Measurements from ENCODE around the gene POLR2F.
"Not testable (repeated sequence)": the region's sequence is repeated elsewhere in the genome, so short reads cannot be mapped to it uniquely, and the experiment has no call there.

POLR2F gene

DNA sequence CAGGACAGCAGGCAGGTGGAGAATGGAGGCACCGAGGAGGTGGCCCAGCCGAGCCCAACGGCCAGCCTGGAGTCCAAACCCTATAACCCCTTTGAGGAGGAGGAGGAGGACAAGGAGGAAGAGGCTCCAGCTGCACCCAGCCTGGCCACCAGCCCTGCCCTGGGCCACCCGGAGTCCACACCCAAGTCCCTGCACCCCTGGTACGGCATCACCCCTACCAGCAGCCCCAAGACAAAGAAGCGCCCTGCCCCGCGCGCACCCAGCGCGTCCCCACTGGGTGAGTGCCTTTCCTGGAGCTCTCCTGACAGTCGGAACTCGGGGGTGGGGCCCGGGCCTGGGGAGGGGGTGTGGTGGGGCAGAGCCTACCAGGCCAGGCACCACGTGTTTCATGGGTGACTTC, 27.7 kb upstream of the POLR2F start:
- no peak for DNase-seq

GRCh38 chr22:37926358-37926757, 27.1 kb upstream of the POLR2F start:
- no peak for DNase-seq

DNA sequence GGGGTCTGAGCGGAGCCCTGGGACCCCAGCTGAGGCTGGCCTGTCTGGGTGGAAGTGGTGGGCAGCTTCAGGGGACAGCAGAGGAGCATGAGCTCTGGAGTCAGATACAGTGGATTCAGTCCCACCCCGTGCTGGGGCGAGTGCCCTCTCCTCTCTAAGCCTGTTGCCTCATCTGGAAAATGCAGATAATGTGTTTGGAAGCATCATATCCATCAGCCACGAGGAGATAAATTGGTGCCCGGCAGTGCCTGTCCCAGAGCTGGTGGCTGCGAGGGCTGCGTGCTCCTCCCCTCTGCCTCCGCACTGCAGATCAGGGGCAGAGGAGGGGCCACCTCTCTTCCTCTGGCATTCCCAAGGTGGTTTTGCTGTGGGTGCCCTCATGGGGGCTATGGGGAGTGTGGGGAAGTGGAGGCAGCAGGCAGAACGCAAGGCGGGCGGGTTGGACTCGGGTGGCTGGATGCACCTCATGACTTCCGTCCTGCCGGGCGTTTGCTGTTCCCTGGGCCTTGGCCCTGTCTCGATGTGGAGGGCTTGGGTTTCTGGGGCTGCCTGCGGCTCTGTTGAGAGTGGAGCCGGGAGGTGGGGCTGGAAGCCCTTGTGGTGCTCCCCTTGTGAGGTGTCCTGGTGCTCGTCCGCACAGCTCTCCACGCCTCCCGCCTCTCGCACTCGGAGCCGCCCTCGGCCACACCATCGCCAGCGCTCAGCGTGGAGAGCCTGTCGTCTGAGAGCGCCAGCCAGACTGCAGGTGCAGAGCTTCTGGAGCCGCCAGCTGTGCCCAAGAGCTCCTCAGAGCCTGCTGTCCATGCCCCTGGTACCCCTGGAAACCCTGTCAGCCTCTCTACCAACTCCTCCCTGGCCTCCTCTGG, 26.5 kb upstream of the POLR2F start:
- DNase-seq: peak; percentile 90

GRCh38 chr22:37927637-37927936, 25.9 kb upstream of the POLR2F start:
- DNase-seq: no peak

DNA sequence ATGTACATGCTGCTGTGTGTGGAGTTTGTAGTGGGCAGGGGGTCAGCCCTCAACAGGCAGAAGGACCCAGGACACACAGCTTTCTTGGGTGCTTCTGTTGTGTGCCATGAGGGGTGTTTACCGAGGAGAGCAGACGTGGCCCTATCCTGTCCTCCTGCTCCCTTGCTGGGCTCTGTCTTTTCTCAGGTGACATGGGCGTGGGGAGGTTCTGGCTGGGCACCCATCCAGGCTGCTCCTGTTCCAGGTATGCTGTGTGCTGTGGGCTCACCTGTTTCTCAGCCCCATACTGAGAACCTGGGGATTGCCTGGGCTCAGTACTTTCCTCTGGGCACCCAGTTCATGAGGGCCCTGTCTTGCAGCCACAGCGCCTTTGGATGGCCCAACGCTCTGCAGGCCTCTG, 24.1 kb upstream of the POLR2F start:
- no peak for DNase-seq

DNA sequence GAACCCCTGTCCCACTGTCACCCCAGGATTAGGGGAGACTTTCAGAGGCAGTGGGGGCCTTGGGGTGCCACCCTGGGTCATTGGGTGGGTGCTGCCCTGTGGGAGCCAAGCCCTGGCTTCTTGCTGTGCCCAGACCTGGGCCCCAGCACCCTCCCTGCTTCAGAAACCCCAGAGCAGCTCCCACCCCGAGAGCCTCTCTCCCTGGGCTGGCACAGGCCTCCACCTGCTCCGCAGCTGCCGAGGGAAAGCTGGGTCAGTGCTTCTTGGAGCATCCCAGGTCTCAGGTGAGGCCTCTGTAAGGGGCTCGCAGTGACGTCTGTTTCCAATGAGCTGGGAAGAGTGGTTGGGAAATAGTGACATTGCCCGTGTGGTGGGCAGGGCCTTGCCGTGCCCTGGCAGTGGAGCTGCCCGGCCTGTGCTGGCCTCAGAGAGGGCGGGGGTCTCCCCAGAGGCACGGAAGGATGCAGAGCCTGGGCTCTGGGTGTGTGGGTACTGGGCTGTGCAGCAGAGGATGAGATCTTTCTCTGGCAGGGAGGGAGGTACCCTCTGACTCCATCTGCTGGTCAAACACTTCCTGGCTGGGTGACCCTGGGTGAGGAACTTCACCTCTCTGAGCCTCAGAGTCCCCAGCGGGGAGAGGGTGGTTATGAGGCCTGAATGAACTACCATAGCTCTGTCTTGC, 23.1 kb upstream of the POLR2F start:
- peak; percentile 65 for DNase-seq

GRCh38 chr22:37930952-37931440, 22.5 kb upstream of the POLR2F start:
- no peak for DNase-seq

GRCh38 chr22:37931893-37932389, 21.6 kb upstream of the POLR2F start:
- DNase-seq: peak; percentile 36

- DNase-seq: no peak
Observed at GRCh38 chr22:37932401-37932800, 21.1 kb upstream of the POLR2F start.

DNA sequence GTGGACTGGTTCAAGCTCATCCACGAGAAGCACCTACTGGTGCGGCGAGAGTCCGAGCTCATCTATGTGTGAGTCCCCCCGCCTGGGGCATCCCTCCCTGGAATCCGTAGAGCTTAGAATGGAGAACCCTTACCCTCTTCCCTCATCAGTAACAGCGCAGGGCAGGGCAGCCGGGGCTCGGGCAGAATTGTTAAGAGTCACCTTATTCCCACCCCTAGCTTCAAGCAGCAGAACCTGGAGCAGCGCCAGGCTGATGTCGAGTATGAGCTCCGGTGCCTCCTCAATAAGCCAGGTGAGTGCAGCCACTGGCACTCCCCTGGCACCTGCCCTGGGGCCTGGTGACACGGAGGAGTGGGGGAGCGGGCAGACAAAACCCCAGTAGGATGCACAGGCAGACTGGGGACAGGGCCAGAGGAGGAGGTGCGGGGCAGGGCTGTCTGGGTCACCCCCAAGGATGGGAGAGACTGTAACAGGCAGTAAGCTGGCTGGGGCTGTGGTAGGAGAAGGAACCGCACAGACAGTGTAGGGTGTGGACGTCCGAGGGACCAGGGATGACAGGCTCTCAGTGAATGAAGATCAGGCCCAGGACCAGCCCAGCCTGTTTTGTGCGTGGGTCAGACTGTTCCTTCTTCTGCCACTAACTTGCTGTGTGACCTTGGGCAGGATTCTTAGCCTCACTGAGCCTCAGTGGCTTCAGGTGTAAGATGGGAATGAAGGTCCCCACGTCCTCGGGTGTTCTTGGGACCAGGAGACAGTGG, 20.5 kb upstream of the POLR2F start:
- DNase-seq: no peak

GRCh38 chr22:37933711-37934376, 19.7 kb upstream of the POLR2F start:
- peak; percentile 92 for DNase-seq

DNA sequence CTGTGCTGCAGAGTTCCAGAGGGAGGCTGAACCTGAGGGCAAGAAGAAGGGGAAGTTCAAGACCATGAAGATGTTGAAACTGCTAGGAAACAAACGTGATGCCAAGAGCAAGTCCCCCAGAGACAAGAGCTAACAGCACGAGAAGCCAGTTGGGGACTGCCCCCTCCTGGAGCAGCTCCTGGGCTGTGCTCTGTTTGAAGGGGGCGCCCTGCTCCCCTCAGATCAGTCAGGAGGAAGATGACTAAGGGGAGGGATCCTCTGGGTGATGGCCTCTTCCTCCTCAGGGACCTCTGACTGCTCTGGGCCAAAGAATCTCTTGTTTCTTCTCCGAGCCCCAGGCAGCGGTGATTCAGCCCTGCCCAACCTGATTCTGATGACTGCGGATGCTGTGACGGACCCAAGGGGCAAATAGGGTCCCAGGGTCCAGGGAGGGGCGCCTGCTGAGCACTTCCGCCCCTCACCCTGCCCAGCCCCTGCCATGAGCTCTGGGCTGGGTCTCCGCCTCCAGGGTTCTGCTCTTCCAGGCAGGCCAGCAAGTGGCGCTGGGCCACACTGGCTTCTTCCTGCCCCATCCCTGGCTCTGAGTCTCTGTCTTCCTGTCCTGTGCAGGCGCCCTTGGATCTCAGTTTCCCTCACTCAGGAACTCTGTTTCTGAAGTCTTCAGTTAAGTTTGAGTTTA, 12.7 kb upstream of the POLR2F start:
- DNase-seq: no peak

DNA sequence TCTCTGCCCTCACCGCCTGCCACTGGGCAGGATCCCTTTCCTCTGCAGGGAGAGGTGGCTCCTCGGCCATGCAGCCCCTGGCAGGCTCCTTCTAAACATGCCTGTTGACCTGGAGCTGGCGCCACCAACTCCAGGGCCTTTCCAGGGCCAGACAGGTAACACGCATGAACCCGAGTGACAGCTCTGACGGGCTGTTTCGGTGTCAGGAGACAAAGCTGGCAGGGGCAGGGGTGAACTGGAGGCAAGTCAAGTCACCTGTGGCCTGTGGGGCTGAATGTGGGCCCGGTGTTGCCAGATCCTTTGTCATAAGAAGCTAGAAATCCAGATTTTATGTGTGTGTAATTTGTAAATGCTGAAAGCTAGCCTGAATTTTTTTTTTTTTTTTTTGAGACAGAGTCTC, 11.4 kb upstream of the POLR2F start:
- no peak for DNase-seq

- no peak for DNase-seq
Observed at GRCh38 chr22:37943136-37943824, 10.2 kb upstream of the POLR2F start.

- no peak for DNase-seq
Observed at GRCh38 chr22:37943825-37944198, 9.7 kb upstream of the POLR2F start.

GRCh38 chr22:37944423-37944822, 9.1 kb upstream of the POLR2F start:
- not testable (repeated sequence) for DNase-seq

GRCh38 chr22:37947142-37947795, 6.2 kb upstream of the POLR2F start:
- DNase-seq: not testable (repeated sequence)

DNA sequence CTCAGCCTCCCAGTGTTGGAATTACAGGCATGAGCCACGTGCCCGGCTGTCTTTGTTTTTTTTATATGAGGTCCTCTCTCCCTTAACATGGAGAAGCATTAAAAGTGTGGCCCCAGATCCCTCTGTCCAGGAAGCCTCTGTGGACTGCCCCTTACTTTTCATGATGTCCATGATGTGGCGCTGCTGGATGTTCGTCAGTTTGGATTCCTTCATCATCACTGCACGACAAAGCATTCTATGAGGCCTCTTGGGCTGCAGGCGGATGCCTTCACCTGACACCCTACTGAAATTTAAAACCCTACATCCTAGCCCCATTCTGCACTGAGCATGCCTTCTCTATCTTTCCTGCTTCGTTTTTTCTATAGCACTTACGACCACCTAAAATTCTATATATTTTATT, 2.2 kb upstream of the POLR2F start:
- DNase-seq: peak; percentile 6

GRCh38 chr22:37952629-37953028, 870 bp upstream of the POLR2F start:
- not testable (repeated sequence) for DNase-seq

GRCh38 chr22:37953062-37953436, 450 bp upstream of the POLR2F start:
- no peak for DNase-seq

- no peak for DNase-seq
Observed at GRCh38 chr22:37954686-37955085, 1.2 kb downstream of the POLR2F start.

All from hematopoietic multipotent progenitor cell treated with erythropoietin and hydrocortisone succinate and interleukin-3 and kit ligand, for 8 days (in vitro differentiated cells).